8988T (cell line): ENCODE results near the gene C6orf120.

Source experiments
- DNase-seq: peaks from one replicate; pipeline ENCODE4 v3.0.0; 2011

C6orf120 gene

GRCh38 chr6:169726963-169727362, 25.0 kb downstream of the C6orf120 start:
- DNase-seq: no peak

GRCh38 chr6:169729961-169730360, 28.0 kb downstream of the C6orf120 start:
- no peak for DNase-seq

- no peak for DNase-seq
These were observed 36.5 kb downstream of the C6orf120 start for GRCh38 chr6:169738204-169738975.

GRCh38 chr6:169738976-169739529, 37.1 kb downstream of the C6orf120 start:
- no peak for DNase-seq

- DNase-seq: no peak
These were observed 39.4 kb downstream of the C6orf120 start for GRCh38 chr6:169741344-169741743.

GRCh38 chr6:169745405-169745804, 43.5 kb downstream of the C6orf120 start:
- no peak for DNase-seq

- no peak for DNase-seq
These were observed 44.6 kb downstream of the C6orf120 start for GRCh38 chr6:169746556-169746955.

- DNase-seq: peak; percentile 82
These were observed 49.5 kb downstream of the C6orf120 start, which contains the start of the genes DYNLT2 and ERMARD for GRCh38 chr6:169751242-169752073. DYNLT2 (minus strand) TSS chr6:169751572; CDS start chr6:169751458, 114 bp downstream. ERMARD (plus strand) TSS chr6:169751622; CDS start chr6:169751658, 36 bp downstream.

- no peak for DNase-seq
These were observed 50.2 kb downstream of the C6orf120 start for GRCh38 chr6:169752074-169752623.
